ENCODE results near the gene APOF.
"Not testable (repeated sequence)": the region's sequence is repeated elsewhere in the genome, so short reads cannot be mapped to it uniquely, and the experiment has no call there.

The APOF gene

DNA sequence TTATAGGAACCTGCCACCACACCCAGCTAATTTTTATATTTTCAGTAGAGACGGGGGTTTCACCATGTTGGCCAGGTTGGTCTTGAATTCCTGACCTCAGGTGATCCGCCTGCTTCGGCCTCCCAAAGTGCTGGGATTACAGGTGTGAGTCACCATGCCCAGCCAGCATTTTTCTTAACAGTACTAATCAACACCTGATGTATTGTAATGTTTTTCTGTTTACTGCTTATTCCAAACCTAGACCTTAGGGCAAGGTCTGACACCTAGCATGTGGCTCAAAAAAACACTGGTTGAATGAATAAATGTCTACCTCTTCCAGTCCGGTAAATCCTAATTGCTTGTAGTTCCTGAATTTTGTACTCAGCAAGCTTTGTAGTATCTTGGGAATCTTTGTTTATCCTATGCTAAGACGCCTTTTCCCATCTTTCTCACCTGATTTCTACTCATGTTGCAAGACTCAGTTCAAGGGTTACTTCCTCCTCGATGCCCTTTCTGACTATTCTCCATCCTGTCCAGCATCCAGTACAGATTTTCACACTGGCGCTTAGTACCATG is 31.6 kb downstream of the APOF start:
- no peak for DNase-seq

DNA sequence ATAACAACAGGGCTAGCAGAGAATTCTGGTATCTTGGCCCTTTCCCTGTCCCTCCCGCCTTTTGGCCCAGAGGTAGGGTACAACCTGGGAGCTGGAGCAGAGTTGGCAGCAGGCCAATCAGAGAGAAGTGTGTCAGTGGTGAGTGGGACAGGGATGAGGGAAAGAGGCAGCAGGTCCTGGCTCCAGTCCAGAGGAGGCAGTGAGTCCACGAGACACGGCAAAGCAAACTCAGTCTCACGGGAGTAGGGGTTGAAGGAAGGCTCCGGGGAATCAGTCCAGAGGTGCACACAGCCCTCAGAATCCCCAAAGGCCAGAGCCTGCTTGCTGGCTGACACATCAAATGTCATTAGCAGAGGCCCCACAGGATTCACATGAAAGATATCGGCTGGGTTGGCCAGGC is 36.1 kb downstream of the APOF start:
- no peak for DNase-seq

DNA sequence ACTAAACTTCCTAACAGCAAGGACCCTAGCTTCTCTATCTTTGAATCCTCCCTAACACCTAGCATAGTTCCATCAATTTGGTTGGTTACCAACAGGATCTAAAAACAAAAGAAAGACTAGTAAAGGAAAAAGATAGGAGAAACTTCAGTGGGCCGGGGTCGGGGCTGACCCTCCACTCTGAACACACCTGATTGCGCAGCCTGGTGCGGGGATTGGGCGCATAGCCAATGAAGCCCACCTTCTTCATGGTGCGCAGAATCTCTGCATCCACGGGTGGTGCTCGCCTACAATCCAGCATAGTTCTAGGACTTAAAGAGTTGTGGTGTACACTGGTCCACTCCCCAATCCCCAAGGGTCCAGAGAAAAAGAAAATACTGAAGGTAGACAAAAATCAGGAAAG is 36.5 kb downstream of the APOF start:
- no peak for DNase-seq

DNA sequence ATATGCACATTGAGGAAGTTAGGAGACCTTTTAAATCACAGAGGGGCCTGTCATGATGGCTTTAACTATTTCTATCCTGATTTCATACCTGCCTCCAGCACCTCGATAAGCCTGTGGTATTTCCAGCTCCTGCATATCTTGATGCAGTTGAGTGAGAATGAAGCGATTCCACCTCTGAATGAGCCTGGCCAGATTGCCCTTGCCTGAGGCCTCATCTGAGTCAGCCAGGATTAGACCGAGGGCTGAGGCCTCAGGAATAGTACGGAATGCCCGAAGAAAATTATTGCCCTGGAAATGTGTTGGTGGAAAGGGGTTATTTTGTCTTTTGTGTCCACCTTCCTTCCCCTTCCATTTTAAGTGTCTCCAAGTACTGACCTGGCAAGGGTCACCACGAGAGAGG is 38.5 kb downstream of the APOF start:
- DNase-seq, result no peak

GRCh38 chr12:56321610-56322009 is 41.0 kb downstream of the APOF start:
- DNase-seq, result not testable (repeated sequence)

DNA sequence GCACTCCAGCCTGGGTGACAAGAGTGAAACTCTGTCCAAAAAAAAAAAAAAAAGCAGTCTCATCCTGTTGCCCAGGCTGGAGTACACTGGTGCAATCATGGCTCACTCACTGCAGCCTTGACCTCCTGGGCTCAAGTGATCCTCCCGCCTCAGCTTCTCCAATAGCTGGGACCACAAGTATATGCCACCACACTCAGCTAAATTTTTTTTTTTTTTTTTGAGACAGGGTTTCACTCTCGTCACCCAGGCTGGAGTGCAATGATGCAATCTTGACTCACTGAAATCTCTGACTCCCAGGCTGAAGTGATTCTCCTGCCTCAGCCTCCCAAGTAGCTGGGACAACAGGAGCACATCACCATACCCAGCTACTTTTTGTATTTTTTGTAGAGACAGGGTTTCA is 41.6 kb downstream of the APOF start:
- no peak for DNase-seq

GRCh38 chr12:56317675-56318074 is 45.0 kb downstream of the APOF start:
- DNase-seq, result no peak

- DNase-seq, result peak; percentile 99
These were observed 46.8 kb downstream of the APOF start, which contains the start of gene CNPY2 for GRCh38 chr12:56315622-56316473. CNPY2 (minus strand) TSS chr12:56315988; CDS start chr12:56315217, 771 bp downstream.

DNA sequence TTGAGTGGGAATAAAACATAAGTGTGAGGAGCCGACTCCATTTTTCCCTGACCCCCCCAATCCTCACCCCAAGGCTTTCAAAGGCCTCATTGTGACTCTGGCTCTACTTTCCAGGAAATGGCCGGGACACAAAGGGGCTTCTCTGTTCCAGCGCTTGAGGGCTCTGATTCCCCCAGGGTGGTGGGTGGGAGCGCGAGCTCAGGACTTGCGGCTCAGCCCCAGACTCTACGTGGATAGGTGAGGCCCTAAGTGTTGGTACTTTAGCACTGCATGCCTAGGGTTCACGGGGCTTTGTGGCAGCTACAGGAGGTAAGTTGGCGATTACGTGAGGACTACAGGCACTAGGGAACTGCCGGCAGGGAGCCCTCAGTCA is 47.4 kb downstream of the APOF start:
- DNase-seq, result peak; percentile 35

GRCh38 chr12:56311003-56311402 is 51.7 kb downstream of the APOF start:
- DNase-seq, result no peak

Measured in hematopoietic multipotent progenitor cell treated with erythropoietin and hydrocortisone succinate and interleukin-3 and kit ligand, for 4 days (in vitro differentiated cells).